Right lobe of liver (tissue), 4 donors: ENCODE results near the gene ZRANB3.

ENCODE experiments used
- POLR2A ChIP-seq: fragments of 450-650 bp; IDR thresholded peaks from one replicate; pipeline ENCODE4 v1.6.1; 2017; ENCODE audit warnings: antibody characterized with exemption, mild to moderate bottlenecking
- TF ChIP-seq, protein P1 (sequence below), 4 donors: fragments of 200-600 bp in 3 of 4; fragments of 450-650 bp in 1 of 4; IDR thresholded peaks; one replicate each; pipeline versions ENCODE4 v1.5.1 to v1.8.0; 2016 to 2022; ENCODE audit warnings: antibody characterized with exemption in 4 of 4, mild to moderate bottlenecking in 2 of 4
- donor health status: DM: no; HTN: no; CAD: no.
- donor health status: DM: no; HTN: no; CAD: no.
- donor health status: DM: no; HTN: yes; CAD: no.

DNA sequence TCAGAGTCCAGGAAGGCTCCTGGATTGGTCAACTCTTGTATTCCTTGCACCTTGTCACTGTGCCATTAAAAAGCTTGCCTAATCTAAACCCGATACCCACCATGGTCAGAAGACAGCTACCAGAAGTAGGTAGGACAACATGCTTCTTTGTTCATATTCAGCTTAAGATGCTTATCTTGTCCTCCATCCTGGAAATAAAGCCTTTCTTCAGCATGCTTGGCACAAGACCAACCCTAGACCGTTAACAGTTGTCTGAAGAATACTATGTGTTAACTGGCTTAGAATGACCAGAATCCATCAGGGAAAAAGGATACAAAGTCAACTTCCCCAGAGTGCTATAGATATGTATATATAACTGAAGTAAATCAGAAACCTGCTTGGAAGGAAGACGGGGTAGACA lies 193.9 kb downstream of the ZRANB3 start:
- TF ChIP-seq, protein P1, sequence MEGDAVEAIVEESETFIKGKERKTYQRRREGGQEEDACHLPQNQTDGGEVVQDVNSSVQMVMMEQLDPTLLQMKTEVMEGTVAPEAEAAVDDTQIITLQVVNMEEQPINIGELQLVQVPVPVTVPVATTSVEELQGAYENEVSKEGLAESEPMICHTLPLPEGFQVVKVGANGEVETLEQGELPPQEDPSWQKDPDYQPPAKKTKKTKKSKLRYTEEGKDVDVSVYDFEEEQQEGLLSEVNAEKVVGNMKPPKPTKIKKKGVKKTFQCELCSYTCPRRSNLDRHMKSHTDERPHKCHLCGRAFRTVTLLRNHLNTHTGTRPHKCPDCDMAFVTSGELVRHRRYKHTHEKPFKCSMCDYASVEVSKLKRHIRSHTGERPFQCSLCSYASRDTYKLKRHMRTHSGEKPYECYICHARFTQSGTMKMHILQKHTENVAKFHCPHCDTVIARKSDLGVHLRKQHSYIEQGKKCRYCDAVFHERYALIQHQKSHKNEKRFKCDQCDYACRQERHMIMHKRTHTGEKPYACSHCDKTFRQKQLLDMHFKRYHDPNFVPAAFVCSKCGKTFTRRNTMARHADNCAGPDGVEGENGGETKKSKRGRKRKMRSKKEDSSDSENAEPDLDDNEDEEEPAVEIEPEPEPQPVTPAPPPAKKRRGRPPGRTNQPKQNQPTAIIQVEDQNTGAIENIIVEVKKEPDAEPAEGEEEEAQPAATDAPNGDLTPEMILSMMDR (IDR thresholded peaks at IDR 0.05), result no peak
- no peak for TF ChIP-seq POLR2A
